GM12878 (cell line): ENCODE data around the gene SAP130. TPM values are rescaled to one million over a fixed set of nuclear protein-coding genes. Genes with fewer than 3 reads are reported as not detected.

Source experiments
- ATAC-seq: fragments of 200-7000 bp; cut with Tn5 transposase; 3 replicates; pipeline ENCODE4 v1.9.1; 2020; ENCODE audit warnings: mild to moderate bottlenecking, moderate library complexity
- BruUV-seq: library from RNA; stranded (reverse); fragments of 400-500 nt; replicated peaks from 2 replicates; lab custom pipeline; 2021; lab: Mats Ljungman, UMichigan
- CTCF ChIA-PET: fragments of 300-600 bp; sonication (Branson Sonifier 250); formaldehyde crosslinking; extraction: SDS; loops from one replicate; lab custom pipeline; 2021; ENCODE audit warnings: inconsistent platforms; lab: Yijun Ruan, JAX
- POLR2A ChIA-PET: fragments of 350-600 bp; formaldehyde crosslinking; extraction: SDS; loops from one replicate; lab custom pipeline; 2021; ENCODE audit warnings: inconsistent platforms; lab: Charles Lee
- RAD21 ChIA-PET: fragments of 300-600 bp; sonication (Branson Sonifier 250); formaldehyde crosslinking; loops from one replicate; lab custom pipeline; 2023; ENCODE audit warnings: antibody characterized with exemption; ENCODE audit not compliant: unreplicated experiment; lab: Charles Lee
- SMC1A ChIA-PET: fragments of 300-600 bp; sonication (Branson Sonifier 250); formaldehyde crosslinking; loops from one replicate; lab custom pipeline; 2023; ENCODE audit not compliant: unreplicated experiment, uncharacterized antibody; lab: Charles Lee
- DNase-seq: peaks from one replicate; pipeline ENCODE4 v3.0.0-alpha.2; 2011; ENCODE audit warnings: low read depth, low spot score
- FAIRE-seq: peaks from 3 replicates; lab custom pipeline; 2011; peaks lifted over from hg19 to GRCh38; lab: Jason Lieb, UNC
- H2AFZ ChIP-seq: 2 replicates; pipeline ENCODE4 v1.6.0; 2011; ENCODE audit warnings: low read depth, low read length, control low read depth; ENCODE audit not compliant: control insufficient read depth
- H3K27ac ChIP-seq: 2 replicates; pipeline ENCODE4 v1.5.1; 2011; ENCODE audit warnings: control low read depth; ENCODE audit not compliant: control insufficient read depth, insufficient read depth
- H3K27me3 ChIP-seq, 2 experiments: replicated peaks in 1 of 2; 2 replicates each; pipeline versions ENCODE4 v1.6.0 to v1.6.1; 2011; ENCODE audit warnings: low read length in 1 of 2; ENCODE audit not compliant: control insufficient read depth in 2 of 2, insufficient read depth in 2 of 2
- H3K36me3 ChIP-seq, 2 experiments: 2 replicates each; pipeline ENCODE4 v1.5.1; 2011; ENCODE audit warnings: low read length in 1 of 2; ENCODE audit not compliant: control insufficient read depth in 2 of 2, insufficient read depth in 2 of 2
- H3K4me1 ChIP-seq: 2 replicates; pipeline ENCODE4 v1.6.1; 2011; ENCODE audit warnings: mild to moderate bottlenecking, low read length, moderate library complexity, mixed read lengths; ENCODE audit not compliant: control insufficient read depth, insufficient read depth
- H3K4me2 ChIP-seq: 2 replicates; pipeline ENCODE4 v1.6.0; 2011; ENCODE audit warnings: control low read depth; ENCODE audit not compliant: control insufficient read depth, insufficient read depth
- H3K4me3 ChIP-seq: fragments of 200-600 bp; sonication (generic); 2 replicates; pipeline ENCODE4 v1.5.1; 2016
- H3K79me2 ChIP-seq: 2 replicates; pipeline ENCODE4 v1.6.0; 2011; ENCODE audit warnings: low read length; ENCODE audit not compliant: control insufficient read depth, insufficient read depth
- H3K9ac ChIP-seq: 2 replicates; pipeline ENCODE4 v1.8.0; 2011; ENCODE audit warnings: low read length, control low read depth, mixed read lengths; ENCODE audit not compliant: control insufficient read depth, insufficient read depth
- H3K9me3 ChIP-seq: replicated peaks from 3 replicates; pipeline ENCODE4 v1.5.1; 2011; ENCODE audit warnings: mild to moderate bottlenecking, low read length; ENCODE audit not compliant: control insufficient read depth, insufficient read depth
- H4K20me1 ChIP-seq: 2 replicates; pipeline ENCODE4 v1.6.0; 2011; ENCODE audit not compliant: control insufficient read depth, insufficient read depth
- GATAD2B ChIP-seq: fragments of 450-650 bp; conservative IDR thresholded peaks from 2 replicates; pipeline ENCODE4 v1.6.1; 2017; ENCODE audit warnings: low read depth, mild to moderate bottlenecking, moderate library complexity
- IKZF1 ChIP-seq: fragments of 450-650 bp; conservative IDR thresholded peaks from 2 replicates; pipeline ENCODE4 v1.6.1; 2017; ENCODE audit warnings: antibody characterized with exemption, mild to moderate bottlenecking
- NBN ChIP-seq: fragments of 450-650 bp; IDR thresholded peaks from 2 replicates; pipeline ENCODE4 v1.6.1; 2016
- NFXL1 ChIP-seq: fragments of 450-650 bp; IDR thresholded peaks from 2 replicates; pipeline ENCODE4 v1.6.1; 2017; ENCODE audit warnings: antibody characterized with exemption, mild to moderate bottlenecking, borderline replicate concordance
- NRF1 ChIP-seq: conservative IDR thresholded peaks from 2 replicates; pipeline ENCODE4 v1.6.1; 2011; ENCODE audit warnings: mild to moderate bottlenecking, low read depth, low read length, improper control_type of control experiment
- PML ChIP-seq: IDR thresholded peaks from 2 replicates; pipeline ENCODE4 v1.6.1; 2012; ENCODE audit warnings: low read length, inconsistent platforms
- RUNX3 ChIP-seq: IDR thresholded peaks from 2 replicates; pipeline ENCODE4 v1.6.1; 2012; ENCODE audit warnings: low read length, inconsistent platforms
- SMAD1 ChIP-seq: fragments of 450-650 bp; IDR thresholded peaks from 2 replicates; pipeline ENCODE4 v1.6.1; 2018; ENCODE audit warnings: mild to moderate bottlenecking, low read depth; ENCODE audit not compliant: partially characterized antibody
- SMAD5 ChIP-seq: IDR thresholded peaks from 2 replicates; pipeline ENCODE4 v1.6.1; 2016; ENCODE audit warnings: antibody characterized with exemption, low read depth
- SREBF1 ChIP-seq: IDR thresholded peaks from 2 replicates; pipeline ENCODE4 v1.6.1; 2012; ENCODE audit warnings: mild to moderate bottlenecking, low read length
- SUZ12 ChIP-seq: fragments of 200-600 bp; sonication (generic); IDR thresholded peaks from one replicate; pipeline ENCODE4 v1.6.1; 2018; ENCODE audit warnings: antibody characterized with exemption, mild to moderate bottlenecking; ENCODE audit not compliant: unreplicated experiment
- TAF1 ChIP-seq: IDR thresholded peaks from 2 replicates; pipeline ENCODE4 v1.6.1; 2011; ENCODE audit warnings: mild to moderate bottlenecking, low read depth, low read length, borderline replicate concordance
- WRNIP1 ChIP-seq: IDR thresholded peaks from 2 replicates; pipeline ENCODE4 v1.6.1; 2011; ENCODE audit warnings: low read depth, low read length, improper control_type of control experiment, borderline replicate concordance
- WGBS: methylation state at CpG from one replicate; pipeline ENCODE4 v1.1.6; 2016; ENCODE audit warnings: low lambda C conversion rate; ENCODE audit not compliant: insufficient replicate concordance, insufficient coverage; ENCODE audit errors: missing lambda C conversion rate; 5-methylcytosine and 5-hydroxymethylcytosine counted together
- in situ Hi-C: fragments of 300-500 bp; cut with MboI; formaldehyde crosslinking; loops from 9 replicates; pipeline ENCODE4 v1.14.3; 2018; ENCODE audit warnings: mixed read lengths
- intact Hi-C: fragments of 100-400 bp; cut with micrococcal nuclease; formaldehyde crosslinking; loops from one replicate; pipeline ENCODE4 v1.14.2; 2022; ENCODE audit not compliant: unreplicated experiment
- polyA plus RNA-seq, 11 experiments: library from polyadenylated mRNA; depleted of rRNA in 4 of 11; unstranded in 6 of 11; stranded (reverse) in 5 of 11; fragments of >200 nt; fragmentation: Nextera tagmentation in 4 of 11; fragmentation: Illumina TruSeq in 1 of 11; extraction: Ambion mirVana in 4 of 11; extraction: Trizol in 1 of 11; gene quantifications; 1 replicate in 1 of 11; 2 replicates in 10 of 11; pipeline versions ENCODE4 v1.2.1 to v1.2.3, GENCODE V29; 2011 to 2016; ENCODE audit warnings: inconsistent platforms in 2 of 11, missing spikeins in 2 of 11, low read depth in 1 of 11
- total RNA-seq, 4 experiments: library from RNA; depleted of rRNA in 3 of 4; stranded (reverse); fragments of >200 nt in 3 of 4; fragmentation: Illumina TruSeq in 1 of 4; extraction: Trizol in 1 of 4; gene quantifications; 2 replicates each; pipeline versions ENCODE4 v1.2.1 to v1.2.3, GENCODE V29; 2013 to 2021
- TF ChIP-seq, protein P1 (sequence below): IDR thresholded peaks from 2 replicates; pipeline ENCODE4 v1.6.1; 2011; ENCODE audit warnings: mild to moderate bottlenecking, low read depth, low read length, moderate library complexity; ENCODE audit not compliant: insufficient replicate concordance
- TF ChIP-seq, protein P2 (sequence below): IDR thresholded peaks from 2 replicates; pipeline ENCODE4 v1.6.1; 2012; ENCODE audit warnings: low read depth, low read length, improper control_type of control experiment
- TF ChIP-seq, protein P3 (sequence below): fragments of 450-650 bp; IDR thresholded peaks from 2 replicates; pipeline ENCODE4 v1.6.1; 2016; ENCODE audit warnings: mild to moderate bottlenecking, moderate library complexity, borderline replicate concordance
- TF ChIP-seq, protein P4 (sequence below): fragments of 450-650 bp; IDR thresholded peaks from 2 replicates; pipeline ENCODE4 v1.6.1; 2017; ENCODE audit warnings: borderline replicate concordance

Gene SAP130
- total and polyA plus RNA-seq, 10 of the 15 experiments (the other 5 are each of a cell fraction or from before 2014, with no cell fraction given), result 5.0 to 26.2 (median 9.9) TPM

DNA sequence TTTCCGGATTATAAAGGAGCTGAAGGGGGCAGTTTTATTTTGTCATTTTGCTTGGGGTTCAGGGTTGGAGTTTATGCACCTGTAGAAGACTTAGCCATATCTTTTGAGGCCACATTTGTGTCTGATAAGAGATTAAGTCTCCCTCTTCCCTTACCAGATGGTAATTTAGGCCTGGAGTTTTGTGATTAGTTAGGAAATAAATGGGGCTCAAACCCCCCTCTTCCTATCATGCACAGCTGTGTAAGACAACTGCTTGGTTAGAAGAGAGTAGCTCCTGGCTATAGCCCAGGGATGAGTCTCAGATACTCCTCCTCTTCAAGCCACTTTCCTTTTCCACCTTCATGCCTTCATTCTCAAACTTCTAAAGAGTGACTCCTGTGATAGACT lies 802 bp upstream of the SAP130 start:
- FAIRE-seq, result no peak
- no peak for DNase-seq
- Histone ChIP-seq H3K36me3 (no peaks in the 10 kb centered on the region), H3K27ac (no peak overlapping the region), H3K4me1 (0 out of 2 replicates have a peak, but pooled peaks cover 3% of the 10 kb centered on the region), H4K20me1 (no peaks in the 10 kb centered on the region), H3K79me2 (peaks cover 15% of the 10 kb centered on the region), H3K27me3 (no peaks in the 10 kb centered on the region; a peak in 1 of 4 replicates)
- WGBS, result 63% methylated on average over 1 of the region's 1 CpG
- no TSS peak for BruUV-seq
- TF ChIP-seq WRNIP1, result no peak
- TF ChIP-seq, protein P1, sequence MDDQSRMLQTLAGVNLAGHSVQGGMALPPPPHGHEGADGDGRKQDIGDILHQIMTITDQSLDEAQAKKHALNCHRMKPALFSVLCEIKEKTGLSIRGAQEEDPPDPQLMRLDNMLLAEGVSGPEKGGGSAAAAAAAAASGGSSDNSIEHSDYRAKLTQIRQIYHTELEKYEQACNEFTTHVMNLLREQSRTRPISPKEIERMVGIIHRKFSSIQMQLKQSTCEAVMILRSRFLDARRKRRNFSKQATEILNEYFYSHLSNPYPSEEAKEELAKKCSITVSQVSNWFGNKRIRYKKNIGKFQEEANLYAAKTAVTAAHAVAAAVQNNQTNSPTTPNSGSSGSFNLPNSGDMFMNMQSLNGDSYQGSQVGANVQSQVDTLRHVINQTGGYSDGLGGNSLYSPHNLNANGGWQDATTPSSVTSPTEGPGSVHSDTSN, result no peak
- no peak for TF ChIP-seq TAF1
- TF ChIP-seq, protein P2, sequence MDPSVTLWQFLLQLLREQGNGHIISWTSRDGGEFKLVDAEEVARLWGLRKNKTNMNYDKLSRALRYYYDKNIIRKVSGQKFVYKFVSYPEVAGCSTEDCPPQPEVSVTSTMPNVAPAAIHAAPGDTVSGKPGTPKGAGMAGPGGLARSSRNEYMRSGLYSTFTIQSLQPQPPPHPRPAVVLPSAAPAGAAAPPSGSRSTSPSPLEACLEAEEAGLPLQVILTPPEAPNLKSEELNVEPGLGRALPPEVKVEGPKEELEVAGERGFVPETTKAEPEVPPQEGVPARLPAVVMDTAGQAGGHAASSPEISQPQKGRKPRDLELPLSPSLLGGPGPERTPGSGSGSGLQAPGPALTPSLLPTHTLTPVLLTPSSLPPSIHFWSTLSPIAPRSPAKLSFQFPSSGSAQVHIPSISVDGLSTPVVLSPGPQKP, result no peak
- no peak for TF ChIP-seq PML
- no peak for TF ChIP-seq SREBF1
- no peak for TF ChIP-seq SMAD5
- TF ChIP-seq, protein P3, sequence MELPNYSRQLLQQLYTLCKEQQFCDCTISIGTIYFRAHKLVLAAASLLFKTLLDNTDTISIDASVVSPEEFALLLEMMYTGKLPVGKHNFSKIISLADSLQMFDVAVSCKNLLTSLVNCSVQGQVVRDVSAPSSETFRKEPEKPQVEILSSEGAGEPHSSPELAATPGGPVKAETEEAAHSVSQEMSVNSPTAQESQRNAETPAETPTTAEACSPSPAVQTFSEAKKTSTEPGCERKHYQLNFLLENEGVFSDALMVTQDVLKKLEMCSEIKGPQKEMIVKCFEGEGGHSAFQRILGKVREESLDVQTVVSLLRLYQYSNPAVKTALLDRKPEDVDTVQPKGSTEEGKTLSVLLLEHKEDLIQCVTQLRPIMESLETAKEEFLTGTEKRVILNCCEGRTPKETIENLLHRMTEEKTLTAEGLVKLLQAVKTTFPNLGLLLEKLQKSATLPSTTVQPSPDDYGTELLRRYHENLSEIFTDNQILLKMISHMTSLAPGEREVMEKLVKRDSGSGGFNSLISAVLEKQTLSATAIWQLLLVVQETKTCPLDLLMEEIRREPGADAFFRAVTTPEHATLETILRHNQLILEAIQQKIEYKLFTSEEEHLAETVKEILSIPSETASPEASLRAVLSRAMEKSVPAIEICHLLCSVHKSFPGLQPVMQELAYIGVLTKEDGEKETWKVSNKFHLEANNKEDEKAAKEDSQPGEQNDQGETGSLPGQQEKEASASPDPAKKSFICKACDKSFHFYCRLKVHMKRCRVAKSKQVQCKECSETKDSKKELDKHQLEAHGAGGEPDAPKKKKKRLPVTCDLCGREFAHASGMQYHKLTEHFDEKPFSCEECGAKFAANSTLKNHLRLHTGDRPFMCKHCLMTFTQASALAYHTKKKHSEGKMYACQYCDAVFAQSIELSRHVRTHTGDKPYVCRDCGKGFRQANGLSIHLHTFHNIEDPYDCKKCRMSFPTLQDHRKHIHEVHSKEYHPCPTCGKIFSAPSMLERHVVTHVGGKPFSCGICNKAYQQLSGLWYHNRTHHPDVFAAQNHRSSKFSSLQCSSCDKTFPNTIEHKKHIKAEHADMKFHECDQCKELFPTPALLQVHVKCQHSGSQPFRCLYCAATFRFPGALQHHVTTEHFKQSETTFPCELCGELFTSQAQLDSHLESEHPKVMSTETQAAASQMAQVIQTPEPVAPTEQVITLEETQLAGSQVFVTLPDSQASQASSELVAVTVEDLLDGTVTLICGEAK, result no peak
- TF ChIP-seq NBN, result no peak
- TF ChIP-seq NFXL1, result no peak
- TF ChIP-seq, protein P4, sequence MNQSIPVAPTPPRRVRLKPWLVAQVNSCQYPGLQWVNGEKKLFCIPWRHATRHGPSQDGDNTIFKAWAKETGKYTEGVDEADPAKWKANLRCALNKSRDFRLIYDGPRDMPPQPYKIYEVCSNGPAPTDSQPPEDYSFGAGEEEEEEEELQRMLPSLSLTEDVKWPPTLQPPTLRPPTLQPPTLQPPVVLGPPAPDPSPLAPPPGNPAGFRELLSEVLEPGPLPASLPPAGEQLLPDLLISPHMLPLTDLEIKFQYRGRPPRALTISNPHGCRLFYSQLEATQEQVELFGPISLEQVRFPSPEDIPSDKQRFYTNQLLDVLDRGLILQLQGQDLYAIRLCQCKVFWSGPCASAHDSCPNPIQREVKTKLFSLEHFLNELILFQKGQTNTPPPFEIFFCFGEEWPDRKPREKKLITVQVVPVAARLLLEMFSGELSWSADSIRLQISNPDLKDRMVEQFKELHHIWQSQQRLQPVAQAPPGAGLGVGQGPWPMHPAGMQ, result no peak
- no peak for TF ChIP-seq SMAD1
- TF ChIP-seq RUNX3, result no peak
- TF ChIP-seq GATAD2B, result no peak
- TF ChIP-seq NRF1, result no peak
- no peak for TF ChIP-seq IKZF1
- TF ChIP-seq SUZ12, result no peak
- TF ChIP-seq, all 136 proteins: peak for 0
- Histone ChIP-seq H2AFZ (peak overlapping the region; percentile 95), H3K4me3 (peak overlapping the region; percentile 69), H3K4me2 (peak overlapping the region; percentile 89), H3K9me3 (peaks cover 7% of the 10 kb centered on the region), H3K9ac (peak overlapping the region; percentile 63; the same call in 1 of the 2 replicates)
- RAD21 ChIA-PET, result no interaction called here
- POLR2A ChIA-PET, result interaction anchor here (0.6 kb wide), 1 partner anchor 10 kb away, joined by 3 read pairs; no protein-coding TSS in a partner anchor
- ATAC-seq, result no peak
- in situ Hi-C loops (no loop called here), intact Hi-C loops (loop anchor here (1.0 to 5.0 kb wide), 3 partner anchors 64 to 326 kb away; partner anchors contain the start of genes POLR2D, SFT2D3 and UGGT1)
- CTCF ChIA-PET, result interaction anchor here (1.3 kb wide), 1 partner anchor 62 kb away, joined by 3 read pairs; the partner anchor contains the start of gene UGGT1
- SMC1A ChIA-PET, result interaction anchor here (1.0 to 1.3 kb wide), 4 partner anchors 62 to 172 kb away, joined by 3 read pairs; partner anchors contain the start of gene UGGT1
